Smooth muscle cell (in vitro differentiated cells): ENCODE data around the gene FMNL1. TPM values are rescaled to one million over a fixed set of nuclear protein-coding genes. Genes with fewer than 3 reads are reported as not detected.
A peak's percentile ranks its signal among the peaks of the same experiment; 100 is the strongest.

Experiments
- DNase-seq: peaks from one replicate; lab custom pipeline; 2025; ENCODE audit not compliant: unreplicated experiment; lab: John Stamatoyannopoulos, UW
- H2AFZ ChIP-seq: fragments of 200-600 bp; sonication (generic); 2 replicates; pipeline ENCODE4 v1.6.0; 2016; ENCODE audit warnings: antibody characterized with exemption, low read depth, mild to moderate bottlenecking
- H3F3A ChIP-seq: fragments of 200-600 bp; sonication (generic); 2 replicates; pipeline ENCODE4 v1.6.0; 2017; ENCODE audit warnings: antibody characterized with exemption, low read depth
- H3K27ac ChIP-seq: fragments of 200-600 bp; sonication (generic); 2 replicates; pipeline ENCODE4 v1.5.1; 2016; ENCODE audit warnings: low read depth, mild to moderate bottlenecking
- H3K27me3 ChIP-seq: fragments of 200-600 bp; sonication (generic); 2 replicates; pipeline ENCODE4 v1.6.1; 2016; ENCODE audit warnings: low read depth, mild to moderate bottlenecking
- H3K36me3 ChIP-seq: fragments of 200-600 bp; sonication (generic); 2 replicates; pipeline ENCODE4 v1.5.1; 2016; ENCODE audit warnings: low read depth
- H3K4me1 ChIP-seq: fragments of 200-600 bp; sonication (generic); 2 replicates; pipeline ENCODE4 v1.5.1; 2016; ENCODE audit warnings: low read depth
- H3K4me2 ChIP-seq: fragments of 200-600 bp; sonication (generic); 2 replicates; pipeline ENCODE4 v1.6.0; 2016; ENCODE audit warnings: mild to moderate bottlenecking
- H3K4me3 ChIP-seq: fragments of 200-600 bp; sonication (generic); 2 replicates; pipeline ENCODE4 v1.5.1; 2016; ENCODE audit warnings: mild to moderate bottlenecking
- H3K79me2 ChIP-seq: fragments of 200-600 bp; sonication (generic); 2 replicates; pipeline ENCODE4 v1.6.0; 2016; ENCODE audit warnings: low read depth, mild to moderate bottlenecking
- H3K9ac ChIP-seq: fragments of 200-600 bp; sonication (generic); 2 replicates; pipeline ENCODE4 v1.6.0; 2016; ENCODE audit warnings: low read depth
- H3K9me3 ChIP-seq: fragments of 200-600 bp; sonication (generic); replicated peaks from 2 replicates; pipeline ENCODE4 v1.5.1; 2016; ENCODE audit warnings: low read depth
- H4K20me1 ChIP-seq: fragments of 200-600 bp; sonication (generic); 2 replicates; pipeline ENCODE4 v1.6.0; 2016; ENCODE audit warnings: low read depth
- CTCF ChIP-seq: fragments of 200-600 bp; sonication (generic); IDR thresholded peaks from 2 replicates; pipeline ENCODE4 v1.5.1; 2017; ENCODE audit warnings: borderline replicate concordance, mild to moderate bottlenecking, antibody characterized with exemption; ENCODE audit not compliant: insufficient read depth, poor library complexity, severe bottlenecking
- WGBS: methylation state at CpG from one replicate; pipeline ENCODE4 v1.1.7; 2016; ENCODE audit warnings: low lambda C conversion rate; 5-methylcytosine and 5-hydroxymethylcytosine counted together
- polyA plus RNA-seq: library from polyadenylated mRNA; unstranded; fragments of >200 nt; fragmentation: Nextera tagmentation; extraction: Ambion mirVana; gene quantifications from 2 replicates; pipeline ENCODE4 v1.2.1, GENCODE V29; 2016
- total RNA-seq: library from RNA; depleted of rRNA; stranded (reverse); fragments of >200 nt; gene quantifications from 2 replicates; pipeline ENCODE4 v1.2.3, GENCODE V29; 2014

The FMNL1 gene
- total and polyA plus RNA-seq, 2 experiments from 2014 or later = 0.37 to 0.90 TPM

DNA sequence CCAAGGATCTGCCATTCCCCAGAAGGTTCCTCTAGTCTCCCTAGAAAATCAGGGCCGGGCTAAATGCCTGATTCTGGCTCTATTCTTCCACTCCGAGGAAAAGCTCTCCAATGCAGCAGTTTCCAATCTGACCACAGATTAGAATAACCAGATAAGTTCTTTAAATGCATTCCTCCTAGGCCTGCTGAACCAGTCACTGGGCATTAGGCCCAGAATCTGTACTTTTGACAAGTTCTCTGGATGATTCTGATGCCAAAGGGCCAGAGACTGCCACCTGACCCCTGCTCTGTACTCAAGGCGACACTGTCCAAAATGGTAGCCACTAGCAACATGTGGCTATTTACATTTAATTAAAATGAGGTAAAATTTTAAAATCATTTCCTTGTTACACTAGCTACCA, 72.8 kb downstream of the FMNL1 start:
- H4K20me1 ChIP-seq = peaks cover 90% of the 10 kb centered on the region
- no peak overlapping the region for H2AFZ ChIP-seq
- TF ChIP-seq CTCF = no peak
- 32% methylated on average over 3 of the region's 3 CpGs for WGBS
- H3F3A ChIP-seq = peaks cover 22% of the 10 kb centered on the region
- peak overlapping the region; percentile 71 for H3K27ac ChIP-seq
- peaks cover 15% of the 10 kb centered on the region for H3K4me1 ChIP-seq
- DNase-seq = no peak
- H3K79me2 ChIP-seq = peaks cover 37% of the 10 kb centered on the region
- H3K9me3 ChIP-seq = no peaks in the 10 kb centered on the region
- no peaks in the 10 kb centered on the region for H3K36me3 ChIP-seq
- H3K27me3 ChIP-seq = no peaks in the 10 kb centered on the region
- no peak overlapping the region for H3K4me3 ChIP-seq
- H3K9ac ChIP-seq = no peak overlapping the region
- H3K4me2 ChIP-seq = peak overlapping the region; percentile 32

DNA sequence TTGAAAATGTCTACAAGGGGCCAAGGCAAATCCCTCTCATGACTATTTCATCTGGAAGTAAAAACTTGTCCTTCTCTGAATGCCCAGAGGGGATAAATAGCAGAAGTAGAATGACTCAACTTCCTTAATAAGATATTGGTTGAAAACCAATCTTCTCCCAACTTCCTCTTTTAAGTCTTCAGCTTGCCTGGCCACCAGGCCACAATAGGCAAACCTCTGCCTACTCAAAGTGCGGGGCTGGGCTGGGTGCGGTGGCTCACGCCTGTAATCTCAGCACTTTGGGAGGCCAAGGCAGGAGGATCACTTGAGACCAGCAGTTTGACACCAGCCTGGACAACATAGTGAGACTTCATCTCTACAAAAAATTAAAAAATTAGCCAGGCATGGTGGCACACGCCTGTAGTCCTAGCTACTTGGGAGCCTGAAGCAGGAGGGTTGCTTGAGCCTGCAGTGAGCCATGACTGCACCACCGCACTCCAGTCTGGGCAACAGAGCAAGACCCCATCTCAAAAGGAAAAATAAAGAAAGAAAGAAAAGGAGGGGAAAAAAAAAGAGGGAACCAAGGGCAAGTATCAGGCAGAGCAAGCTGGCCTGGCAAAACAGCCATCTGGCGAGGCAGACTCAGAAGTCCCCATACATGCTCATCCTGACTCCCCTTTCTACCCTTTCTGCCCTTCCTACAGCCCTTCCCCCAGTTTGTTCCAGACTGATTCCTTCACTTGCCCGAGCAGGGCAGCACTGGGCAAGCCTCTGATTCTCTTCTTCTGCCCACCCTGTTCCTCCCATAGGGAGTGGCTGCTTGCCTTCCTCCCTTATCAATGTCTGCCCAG, 74.5 kb downstream of the FMNL1 start:
- WGBS = 94% methylated on average over 7 of the region's 7 CpGs
- no peaks in the 10 kb centered on the region for H3K36me3 ChIP-seq
- no peak for DNase-seq
- no peaks in the 10 kb centered on the region for H3K27me3 ChIP-seq
- H3K79me2 ChIP-seq = peaks cover 45% of the 10 kb centered on the region
- peaks cover 22% of the 10 kb centered on the region for H3F3A ChIP-seq
- H3K4me2 ChIP-seq = no peak overlapping the region
- H3K27ac ChIP-seq = no peak overlapping the region
- H3K4me3 ChIP-seq = no peak overlapping the region
- H4K20me1 ChIP-seq = peaks cover 82% of the 10 kb centered on the region
- no peaks in the 10 kb centered on the region for H3K9me3 ChIP-seq
- H3K4me1 ChIP-seq = peaks cover 16% of the 10 kb centered on the region
- TF ChIP-seq CTCF = no peak
- H2AFZ ChIP-seq = no peak overlapping the region
- no peak overlapping the region for H3K9ac ChIP-seq

GRCh38 chr17:45296833-45297124, 75.1 kb downstream of the FMNL1 start:
- no peak overlapping the region for H2AFZ ChIP-seq
- no peak overlapping the region for H3K4me3 ChIP-seq
- peaks cover 50% of the 10 kb centered on the region for H3K79me2 ChIP-seq
- 88% methylated on average over 1 of the region's 1 CpG for WGBS
- no peak overlapping the region for H3K27ac ChIP-seq
- no peaks in the 10 kb centered on the region for H3K9me3 ChIP-seq
- H3K27me3 ChIP-seq = no peaks in the 10 kb centered on the region
- no peak for TF ChIP-seq CTCF
- no peak overlapping the region for H3K4me2 ChIP-seq
- DNase-seq = no peak
- peaks cover 79% of the 10 kb centered on the region for H4K20me1 ChIP-seq
- H3F3A ChIP-seq = peaks cover 22% of the 10 kb centered on the region
- H3K4me1 ChIP-seq = peaks cover 16% of the 10 kb centered on the region
- H3K9ac ChIP-seq = no peak overlapping the region
- no peaks in the 10 kb centered on the region for H3K36me3 ChIP-seq

Other genes starting within 250 kb of the FMNL1 start
- 24.3 and 42.3 TPM in 2 replicates for gene DCAKD, start 170.3 kb upstream of the FMNL1 start, total RNA-seq
- gene DCAKD, start 170.3 kb upstream of the FMNL1 start, polyA plus RNA-seq = 25.7 and 28.4 TPM in 2 replicates
- gene NMT1, start 160.6 kb upstream of the FMNL1 start, total RNA-seq = 78.7 and 87.6 TPM in 2 replicates
- 105 and 148 TPM in 2 replicates for gene NMT1, start 160.6 kb upstream of the FMNL1 start, polyA plus RNA-seq
- gene PLCD3, start 89.4 kb upstream of the FMNL1 start, total RNA-seq = 24.0 and 43.3 TPM in 2 replicates
- 33.4 and 33.7 TPM in 2 replicates for gene PLCD3, start 89.4 kb upstream of the FMNL1 start, polyA plus RNA-seq
- gene ACBD4, start 86.2 kb upstream of the FMNL1 start, total RNA-seq = 0.49 and 4.6 TPM in 2 replicates
- 5.0 and 5.9 TPM in 2 replicates for gene ACBD4, start 86.2 kb upstream of the FMNL1 start, polyA plus RNA-seq
- gene HEXIM1, start 73.4 kb upstream of the FMNL1 start, total RNA-seq = 9.3 and 13.7 TPM in 2 replicates
- 9.4 TPM in 2 replicates for gene HEXIM1, start 73.4 kb upstream of the FMNL1 start, polyA plus RNA-seq
- gene HEXIM2, start 60.0 kb upstream of the FMNL1 start, total RNA-seq = 3.4 TPM in 2 replicates
- 6.1 and 6.8 TPM in 2 replicates for gene HEXIM2, start 60.0 kb upstream of the FMNL1 start, polyA plus RNA-seq
- gene SPATA32, start 40.2 kb downstream of the FMNL1 start, total RNA-seq = not detected in 2 replicates
- 0.27 TPM in 1 of 2 replicates, not detected in the other for gene SPATA32, start 40.2 kb downstream of the FMNL1 start, polyA plus RNA-seq
- 1.5 and 1.7 TPM in 2 replicates for gene MAP3K14, start 95.1 kb downstream of the FMNL1 start, total RNA-seq
- gene MAP3K14, start 95.1 kb downstream of the FMNL1 start, polyA plus RNA-seq = 1.8 and 2.7 TPM in 2 replicates
- 3.0 and 3.6 TPM in 2 replicates for gene ARHGAP27, start 211.0 kb downstream of the FMNL1 start, total RNA-seq
- 3.7 and 9.0 TPM in 2 replicates for gene ARHGAP27, start 211.0 kb downstream of the FMNL1 start, polyA plus RNA-seq